ENCODE measurements around the gene OR6C76. TPM values are rescaled to one million over a fixed set of nuclear protein-coding genes. Genes with fewer than 3 reads are reported as not detected.

Gene OR6C76
- total and polyA plus RNA-seq, 9 donors, result not detected

DNA sequence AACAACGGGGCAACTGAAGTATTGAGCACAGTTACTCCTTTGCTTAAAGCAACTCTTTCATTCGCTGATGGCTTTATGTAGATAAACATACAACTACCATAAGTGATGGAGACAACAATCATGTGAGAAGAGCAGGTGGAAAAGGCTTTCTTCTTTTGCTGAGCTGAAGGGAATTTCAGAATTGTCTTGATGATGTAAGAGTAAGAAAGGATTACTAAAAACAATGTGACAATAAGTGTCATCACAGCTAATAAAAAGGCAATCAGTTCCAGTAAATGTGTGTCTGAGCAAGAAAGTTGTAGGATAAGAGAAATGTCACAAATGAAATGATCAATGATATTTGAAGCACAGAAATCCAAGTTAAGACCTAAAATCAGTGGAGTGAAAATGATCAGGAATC is 43.2 kb downstream of the OR6C76 start:
- no peaks in the 10 kb centered on the region for H3K27me3 ChIP-seq
- intact Hi-C loops (cut with DNase I), result no loop called here
- DNase-seq, result no peak
- WGBS, 3 donors, result 63 to 74% (median 68%) methylated on average over 2 of the region's 2 CpGs
- H3K4me3 ChIP-seq, result no peak overlapping the region
- H3K9me3 ChIP-seq, result no peaks in the 10 kb centered on the region
- TF ChIP-seq EP300 (IDR thresholded peaks at IDR 0.05), result no peak
- TF ChIP-seq, protein P1, sequence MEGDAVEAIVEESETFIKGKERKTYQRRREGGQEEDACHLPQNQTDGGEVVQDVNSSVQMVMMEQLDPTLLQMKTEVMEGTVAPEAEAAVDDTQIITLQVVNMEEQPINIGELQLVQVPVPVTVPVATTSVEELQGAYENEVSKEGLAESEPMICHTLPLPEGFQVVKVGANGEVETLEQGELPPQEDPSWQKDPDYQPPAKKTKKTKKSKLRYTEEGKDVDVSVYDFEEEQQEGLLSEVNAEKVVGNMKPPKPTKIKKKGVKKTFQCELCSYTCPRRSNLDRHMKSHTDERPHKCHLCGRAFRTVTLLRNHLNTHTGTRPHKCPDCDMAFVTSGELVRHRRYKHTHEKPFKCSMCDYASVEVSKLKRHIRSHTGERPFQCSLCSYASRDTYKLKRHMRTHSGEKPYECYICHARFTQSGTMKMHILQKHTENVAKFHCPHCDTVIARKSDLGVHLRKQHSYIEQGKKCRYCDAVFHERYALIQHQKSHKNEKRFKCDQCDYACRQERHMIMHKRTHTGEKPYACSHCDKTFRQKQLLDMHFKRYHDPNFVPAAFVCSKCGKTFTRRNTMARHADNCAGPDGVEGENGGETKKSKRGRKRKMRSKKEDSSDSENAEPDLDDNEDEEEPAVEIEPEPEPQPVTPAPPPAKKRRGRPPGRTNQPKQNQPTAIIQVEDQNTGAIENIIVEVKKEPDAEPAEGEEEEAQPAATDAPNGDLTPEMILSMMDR (IDR thresholded peaks at IDR 0.05), result no peak
- TF ChIP-seq POLR2A (IDR thresholded peaks at IDR 0.05), result no peak
- no peaks in the 10 kb centered on the region for H3K36me3 ChIP-seq
- no peak overlapping the region for H3K27ac ChIP-seq
- no peaks in the 10 kb centered on the region for H3K4me1 ChIP-seq (ENCODE audit: insufficient read depth)

GRCh38 chr12:55470088-55470829 is 44.2 kb downstream of the OR6C76 start, which contains the start of gene OR6C70:
TSS of gene OR6C70 (minus strand) at chr12:55470138. CDS start at chr12:55470138, 0 bp downstream.
- DNase-seq, result no peak
- Histone ChIP-seq H3K9me3 (no peaks in the 10 kb centered on the region), H3K27me3 (no peaks in the 10 kb centered on the region), H3K4me1 (ENCODE audit: insufficient read depth) (no peaks in the 10 kb centered on the region), H3K4me3 (no peak within 1 kb of the TSS), H3K27ac (no peak within 1 kb of the TSS), H3K36me3 (no peaks in the 10 kb centered on the region)
- 76 to 87% (median 80%) methylated on average over 3 of the region's 3 CpGs for WGBS, 3 donors
- TF ChIP-seq POLR2A (IDR thresholded peaks at IDR 0.05) (no peak), EP300 (IDR thresholded peaks at IDR 0.05) (no peak)
- TF ChIP-seq, protein P1 (IDR thresholded peaks at IDR 0.05), result no peak
- intact Hi-C loops (cut with DNase I), result no loop called here

DNA sequence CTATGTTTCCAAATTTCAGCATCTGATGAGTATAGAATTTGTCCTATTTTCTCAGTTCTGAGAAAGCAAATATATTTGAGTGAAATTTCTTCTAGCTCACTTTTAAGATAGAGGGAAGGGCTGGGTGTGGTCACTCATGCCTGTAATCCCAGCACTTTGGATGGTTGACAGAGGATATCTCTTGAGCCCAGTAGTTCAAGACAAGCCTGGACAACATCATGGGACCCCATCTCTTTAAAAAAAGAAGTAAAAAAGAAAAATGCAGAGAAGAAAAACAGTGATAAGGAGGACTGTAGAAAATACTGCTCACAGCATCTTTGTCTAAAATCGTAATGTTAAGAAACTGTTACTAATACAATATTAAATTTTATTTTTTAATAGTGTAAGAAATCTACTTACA is 46.2 kb downstream of the OR6C76 start:
- TF ChIP-seq EP300 (IDR thresholded peaks at IDR 0.05), result no peak
- no peak for TF ChIP-seq POLR2A (IDR thresholded peaks at IDR 0.05)
- TF ChIP-seq, protein P1 (IDR thresholded peaks at IDR 0.05), result no peak
- WGBS, 3 donors, result 70 to 86% (median 73%) methylated on average over 1 of the region's 1 CpG
- intact Hi-C loops (cut with DNase I), result no loop called here

More for the DNA sequence above, 46.2 kb downstream of the OR6C76 start:
- no peak overlapping the region for H3K4me3 ChIP-seq
- no peak for DNase-seq
- no peaks in the 10 kb centered on the region for H3K9me3 ChIP-seq
- H3K36me3 ChIP-seq, result no peaks in the 10 kb centered on the region
- H3K4me1 ChIP-seq (ENCODE audit: insufficient read depth), result no peaks in the 10 kb centered on the region
- H3K27ac ChIP-seq, result no peak overlapping the region
- H3K27me3 ChIP-seq, result no peaks in the 10 kb centered on the region

Other genes starting within 250 kb of the OR6C76 start
- gene OR10A7, start 205.2 kb upstream of the OR6C76 start, total RNA-seq, result not detected
- not detected for gene OR10A7, start 205.2 kb upstream of the OR6C76 start, polyA plus RNA-seq
- not detected for gene OR6C74, start 181.6 kb upstream of the OR6C76 start, total RNA-seq
- gene OR6C74, start 181.6 kb upstream of the OR6C76 start, polyA plus RNA-seq, result not detected
- gene OR6C6, start 129.7 kb upstream of the OR6C76 start, total RNA-seq, result not detected
- gene OR6C6, start 129.7 kb upstream of the OR6C76 start, polyA plus RNA-seq, result not detected
- not detected for gene OR6C1, start 111.9 kb upstream of the OR6C76 start, total RNA-seq
- not detected for gene OR6C1, start 111.9 kb upstream of the OR6C76 start, polyA plus RNA-seq
- gene OR6C3, start 95.5 kb upstream of the OR6C76 start, total RNA-seq, result not detected
- not detected for gene OR6C3, start 95.5 kb upstream of the OR6C76 start, polyA plus RNA-seq
- gene OR6C75, start 63.3 kb upstream of the OR6C76 start, total RNA-seq, result not detected
- not detected for gene OR6C75, start 63.3 kb upstream of the OR6C76 start, polyA plus RNA-seq
- gene OR6C65, start 25.7 kb upstream of the OR6C76 start, total RNA-seq, result not detected
- not detected for gene OR6C65, start 25.7 kb upstream of the OR6C76 start, polyA plus RNA-seq
- gene OR6C2, start 17.8 kb downstream of the OR6C76 start, total RNA-seq, result not detected
- gene OR6C2, start 17.8 kb downstream of the OR6C76 start, polyA plus RNA-seq, result not detected
- gene OR6C70, start 43.9 kb downstream of the OR6C76 start, total RNA-seq, result not detected
- not detected for gene OR6C70, start 43.9 kb downstream of the OR6C76 start, polyA plus RNA-seq
- gene OR6C68, start 66.1 kb downstream of the OR6C76 start, total RNA-seq, result not detected
- gene OR6C68, start 66.1 kb downstream of the OR6C76 start, polyA plus RNA-seq, result not detected
- not detected for gene OR6C4, start 123.3 kb downstream of the OR6C76 start, total RNA-seq
- gene OR6C4, start 123.3 kb downstream of the OR6C76 start, polyA plus RNA-seq, result not detected
- gene OR2AP1, start 146.2 kb downstream of the OR6C76 start, total RNA-seq, result not detected
- not detected for gene OR2AP1, start 146.2 kb downstream of the OR6C76 start, polyA plus RNA-seq
- gene OR10P1, start 210.6 kb downstream of the OR6C76 start, total RNA-seq, result not detected
- not detected for gene OR10P1, start 210.6 kb downstream of the OR6C76 start, polyA plus RNA-seq